D721Med (cell line): Measurements from ENCODE around the gene C6orf136.
A peak's percentile ranks its signal among the peaks of the same experiment; 100 is the strongest.
"Not testable (repeated sequence)": the region's sequence is repeated elsewhere in the genome, so short reads cannot be mapped to it uniquely, and the experiment has no call there.

Experiments used
- DNase-seq: peaks from one replicate; pipeline ENCODE4 v3.0.0; 2011; ENCODE audit warnings: low spot score; ENCODE audit not compliant: insufficient read length
- FAIRE-seq: peaks from 2 replicates; lab custom pipeline; 2011; peaks lifted over from hg19 to GRCh38; lab: Jason Lieb, UNC
- TF ChIP-seq, protein P1 (sequence below): IDR thresholded peaks from 2 replicates; pipeline ENCODE4 v1.5.1; 2012; ENCODE audit warnings: mild to moderate bottlenecking, control low read depth; ENCODE audit not compliant: insufficient read depth; ENCODE audit errors: missing control alignments

The C6orf136 gene, protein sequence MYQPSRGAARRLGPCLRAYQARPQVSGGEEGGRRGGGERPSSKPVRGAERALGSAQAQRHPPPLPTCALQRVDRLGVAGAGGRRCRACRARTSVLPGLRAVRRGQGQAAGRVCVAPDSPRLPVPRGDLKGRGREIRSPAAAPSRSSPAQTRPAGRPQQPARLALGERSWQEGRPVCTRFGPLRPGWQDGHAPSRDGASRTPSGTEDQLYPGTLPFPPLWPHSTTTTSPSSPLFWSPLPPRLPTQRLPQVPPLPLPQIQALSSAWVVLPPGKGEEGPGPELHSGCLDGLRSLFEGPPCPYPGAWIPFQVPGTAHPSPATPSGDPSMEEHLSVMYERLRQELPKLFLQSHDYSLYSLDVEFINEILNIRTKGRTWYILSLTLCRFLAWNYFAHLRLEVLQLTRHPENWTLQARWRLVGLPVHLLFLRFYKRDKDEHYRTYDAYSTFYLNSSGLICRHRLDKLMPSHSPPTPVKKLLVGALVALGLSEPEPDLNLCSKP

DNA sequence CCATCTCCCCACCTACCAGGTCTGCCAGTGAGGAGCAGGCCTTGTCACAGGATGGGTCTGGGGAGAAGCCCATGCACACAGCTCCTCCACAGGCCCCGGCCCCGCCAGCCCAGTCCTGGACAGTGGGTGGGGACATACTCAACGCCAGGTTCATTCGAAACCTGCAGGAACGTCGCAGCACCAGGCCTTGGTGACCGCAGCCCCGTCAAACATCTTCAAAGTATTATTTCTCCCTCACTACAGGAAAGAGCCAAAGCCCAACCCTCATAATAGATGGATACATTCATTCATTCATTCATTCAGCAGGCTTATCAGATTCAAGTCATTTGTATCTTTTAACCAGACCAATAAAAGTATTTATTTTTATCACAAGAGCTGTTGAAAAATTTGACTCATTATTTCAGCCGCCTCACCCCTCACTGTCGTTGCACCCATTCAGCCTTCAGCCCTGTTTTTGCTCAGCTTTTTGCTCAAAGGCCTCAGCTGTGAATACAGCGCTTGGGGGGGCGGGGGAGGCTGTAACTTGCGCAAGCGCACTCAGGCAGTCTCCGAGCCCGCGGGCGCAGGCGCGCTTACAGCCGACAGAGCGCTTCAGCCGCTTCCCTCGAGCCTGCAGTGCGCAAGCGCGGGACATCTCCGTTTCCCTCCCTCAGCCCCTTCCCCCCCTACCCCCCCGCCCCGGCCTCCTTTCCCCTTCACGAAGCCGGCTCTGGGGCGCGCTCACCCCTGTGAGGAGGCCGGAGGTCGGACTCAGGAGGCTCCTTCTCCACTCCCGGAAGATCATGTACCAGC is at the start of gene C6orf136:
Gene C6orf136, plus strand, starts transcription at position 684 of the 792 bp plus-strand sequence. Its CDS starts 99 bp downstream, at position 783.
- no peak for FAIRE-seq
- TF ChIP-seq, protein P1, sequence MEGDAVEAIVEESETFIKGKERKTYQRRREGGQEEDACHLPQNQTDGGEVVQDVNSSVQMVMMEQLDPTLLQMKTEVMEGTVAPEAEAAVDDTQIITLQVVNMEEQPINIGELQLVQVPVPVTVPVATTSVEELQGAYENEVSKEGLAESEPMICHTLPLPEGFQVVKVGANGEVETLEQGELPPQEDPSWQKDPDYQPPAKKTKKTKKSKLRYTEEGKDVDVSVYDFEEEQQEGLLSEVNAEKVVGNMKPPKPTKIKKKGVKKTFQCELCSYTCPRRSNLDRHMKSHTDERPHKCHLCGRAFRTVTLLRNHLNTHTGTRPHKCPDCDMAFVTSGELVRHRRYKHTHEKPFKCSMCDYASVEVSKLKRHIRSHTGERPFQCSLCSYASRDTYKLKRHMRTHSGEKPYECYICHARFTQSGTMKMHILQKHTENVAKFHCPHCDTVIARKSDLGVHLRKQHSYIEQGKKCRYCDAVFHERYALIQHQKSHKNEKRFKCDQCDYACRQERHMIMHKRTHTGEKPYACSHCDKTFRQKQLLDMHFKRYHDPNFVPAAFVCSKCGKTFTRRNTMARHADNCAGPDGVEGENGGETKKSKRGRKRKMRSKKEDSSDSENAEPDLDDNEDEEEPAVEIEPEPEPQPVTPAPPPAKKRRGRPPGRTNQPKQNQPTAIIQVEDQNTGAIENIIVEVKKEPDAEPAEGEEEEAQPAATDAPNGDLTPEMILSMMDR: no peak
- peak; percentile 82 for DNase-seq

DNA sequence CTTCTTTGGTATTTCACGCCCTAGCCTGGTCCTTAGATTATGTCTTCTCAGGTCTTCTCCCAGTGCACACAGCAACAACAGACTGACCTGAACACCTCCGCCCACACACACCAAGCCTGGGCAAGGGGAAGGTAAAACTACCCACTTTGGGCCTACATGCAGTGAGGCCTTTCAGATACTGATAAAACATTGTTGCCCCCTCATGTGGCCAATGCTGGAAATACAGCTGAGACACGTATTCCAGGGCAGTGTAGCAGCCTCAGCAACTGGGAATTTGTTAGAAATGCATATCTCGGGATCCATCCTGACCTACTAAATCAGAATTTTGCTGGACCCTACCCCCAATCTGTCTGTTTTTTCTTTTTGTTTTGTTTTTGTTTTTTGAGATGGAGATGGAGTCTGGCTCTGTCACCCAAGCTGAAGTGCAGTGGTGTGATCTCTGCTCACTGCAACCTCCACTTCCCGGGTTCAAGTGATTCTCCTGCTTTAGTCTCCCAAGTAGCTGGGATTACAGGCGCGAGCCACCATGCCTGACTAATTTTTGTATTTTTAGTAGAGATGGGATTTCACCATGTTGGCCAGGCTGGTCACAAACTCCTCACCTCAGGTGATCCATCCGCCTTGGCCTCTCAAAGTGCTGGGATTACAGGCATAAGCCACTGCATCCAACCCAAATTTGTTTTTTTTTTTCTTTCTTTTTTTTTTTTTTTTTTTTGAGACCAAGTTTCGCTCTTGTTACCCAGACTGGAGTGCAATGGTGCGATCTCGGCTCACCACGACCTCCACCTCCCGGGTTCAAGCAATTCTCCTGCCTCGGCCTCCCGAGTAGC is 49.4 kb upstream of the C6orf136 start:
- TF ChIP-seq, protein P1: peak; percentile 77
- DNase-seq: peak; percentile 67
- FAIRE-seq: not testable (repeated sequence)

DNA sequence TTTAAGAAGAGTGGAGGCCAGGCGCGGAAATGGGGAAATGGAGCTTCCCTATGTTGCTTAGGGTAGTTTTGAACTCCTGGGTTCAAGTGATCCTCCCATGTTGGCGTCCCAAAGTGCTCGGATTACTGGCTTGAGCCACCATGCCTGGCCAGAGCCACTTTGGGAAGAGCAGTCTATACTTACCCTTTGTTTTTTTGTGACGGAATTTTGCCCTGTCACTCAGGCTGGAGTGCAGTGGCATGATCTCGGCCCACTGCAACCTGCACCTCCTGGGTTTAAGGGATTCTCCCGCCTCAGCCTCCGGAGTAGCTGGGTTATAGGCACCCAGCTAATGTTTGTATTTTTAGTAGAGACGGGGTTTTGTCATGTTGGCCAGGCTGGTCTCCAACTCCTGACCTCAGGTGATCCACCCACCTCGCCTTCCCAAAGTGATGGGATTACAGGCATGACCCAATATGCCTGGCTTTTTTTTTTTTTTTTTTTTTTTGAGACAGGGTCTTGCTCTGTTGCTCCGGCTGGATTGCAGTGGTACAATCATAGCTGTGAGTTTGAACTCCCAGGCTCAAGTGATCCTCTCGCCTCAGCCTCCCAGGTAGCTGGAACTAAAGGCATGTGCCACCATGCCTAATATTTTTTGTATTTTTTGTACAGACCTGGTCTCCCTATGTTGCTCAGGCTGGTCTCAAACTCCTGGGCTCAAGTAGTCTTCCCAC is 47.9 kb upstream of the C6orf136 start:
- FAIRE-seq (no peak), DNase-seq (no peak)

DNA sequence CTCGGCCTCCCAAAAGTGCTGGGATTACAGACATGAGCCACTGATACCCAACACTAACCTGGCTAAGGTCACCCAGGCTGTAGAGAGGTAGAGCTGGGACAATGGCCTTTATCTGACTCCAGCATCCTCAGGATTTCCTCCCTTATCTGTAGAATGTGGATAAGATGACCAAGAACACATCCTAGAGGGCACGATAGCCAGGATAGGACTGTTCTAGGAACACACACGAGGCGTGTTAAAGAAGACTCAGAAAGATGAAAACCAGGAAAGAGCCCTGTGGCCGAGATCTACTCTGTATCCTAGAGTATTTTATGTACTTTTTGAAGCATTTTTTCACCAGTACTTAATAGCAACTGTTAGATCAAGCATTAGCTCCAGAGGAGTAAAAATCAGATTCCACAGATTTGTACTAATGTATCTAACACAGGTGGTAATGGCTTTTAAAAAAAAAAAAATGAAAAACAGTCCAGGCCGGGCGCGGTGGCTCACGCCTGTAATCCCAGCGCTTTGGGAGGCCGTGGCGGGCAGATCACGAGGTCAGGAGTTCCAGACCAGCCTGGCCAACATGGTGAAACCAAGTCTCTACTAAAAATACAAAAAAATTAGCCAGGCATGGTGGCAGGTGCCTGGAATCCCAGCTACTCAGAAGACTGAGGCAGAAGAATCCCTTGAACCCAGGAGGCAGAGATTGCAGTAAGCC is 47.2 kb upstream of the C6orf136 start:
- no peak for FAIRE-seq
- TF ChIP-seq, protein P1: no peak
- no peak for DNase-seq

More for the DNA sequence above, 47.9 kb upstream of the C6orf136 start:
- TF ChIP-seq, protein P1: no peak

DNA sequence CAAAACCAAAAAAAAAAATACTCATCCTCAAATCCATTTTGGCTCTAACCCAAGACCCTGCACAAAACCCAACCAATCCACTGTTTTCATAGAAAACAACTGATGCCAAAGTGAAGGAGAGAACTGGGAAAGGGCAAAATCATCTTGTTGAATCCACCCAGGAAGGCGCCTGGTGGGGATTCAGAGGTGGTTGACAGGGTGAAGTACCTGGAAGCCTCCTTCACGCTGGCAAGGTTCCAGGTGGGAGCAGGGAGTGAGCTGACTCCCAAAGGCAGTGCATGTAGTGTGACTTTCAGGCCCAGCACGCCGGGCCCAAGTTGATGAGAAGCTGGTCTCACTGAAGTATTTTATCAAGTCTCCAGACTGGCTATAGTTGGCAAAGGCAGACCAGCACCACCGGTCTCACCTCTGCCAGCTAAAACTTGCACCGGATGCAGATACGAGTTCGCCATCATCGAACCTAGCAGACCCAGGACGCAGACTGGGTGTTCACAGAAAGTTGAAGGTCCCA is 46.4 kb upstream of the C6orf136 start:
- TF ChIP-seq, protein P1: no peak
- DNase-seq: no peak
- FAIRE-seq: no peak

DNA sequence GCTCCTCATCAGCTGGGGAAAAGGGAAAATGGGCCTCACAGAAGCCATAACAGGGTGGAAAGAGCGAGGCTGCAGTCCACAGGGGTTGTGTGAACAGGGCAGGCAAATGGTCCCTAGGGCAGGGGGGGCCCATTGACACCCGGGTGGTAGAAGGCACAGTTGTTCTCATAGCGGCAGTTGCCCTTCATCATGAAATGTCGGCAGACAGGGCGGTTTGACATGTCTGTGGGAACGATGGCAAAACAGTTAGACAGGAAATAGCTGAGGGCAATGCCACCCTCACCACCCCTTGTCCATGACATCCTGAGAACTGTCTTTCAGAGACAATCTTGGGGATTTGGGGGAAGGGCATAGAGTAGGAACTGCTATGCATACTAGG is 45.5 kb upstream of the C6orf136 start:
- FAIRE-seq (no peak), DNase-seq (no peak)
- TF ChIP-seq, protein P1: no peak
